ENCODE results near the gene NCKAP5. TPM values are rescaled to one million over a fixed set of nuclear protein-coding genes. Genes with fewer than 3 reads are reported as not detected.

The NCKAP5 gene
- total RNA-seq, 1 donor from 2014 or later: 0.20 TPM

GRCh38 chr2:133012847-133013734, 555.2 kb downstream of the NCKAP5 start:
- Mint-ChIP-seq H3K4me1 (ENCODE audit: low read depth, unreplicated experiment) (no peaks in the 10 kb centered on the region), H3K27me3 (ENCODE audit: unreplicated experiment) (no peaks in the 10 kb centered on the region), H3K9me3 (ENCODE audit: unreplicated experiment) (no peaks in the 10 kb centered on the region), H3K36me3 (ENCODE audit: unreplicated experiment) (no peaks in the 10 kb centered on the region), H3K4me3 (ENCODE audit: unreplicated experiment) (no peak overlapping the region), H3K27ac (ENCODE audit: unreplicated experiment) (no peak overlapping the region)
- no peak for DNase-seq
- no peak for TF ChIP-seq CTCF (IDR thresholded peaks at IDR 0.05; ENCODE audit: partially characterized antibody, unreplicated experiment)

- Mint-ChIP-seq H3K27ac (ENCODE audit: unreplicated experiment) (no peak overlapping the region), H3K4me1 (ENCODE audit: low read depth, unreplicated experiment) (no peaks in the 10 kb centered on the region), H3K36me3 (ENCODE audit: unreplicated experiment) (peaks cover 13% of the 10 kb centered on the region), H3K4me3 (ENCODE audit: unreplicated experiment) (no peak overlapping the region), H3K27me3 (ENCODE audit: unreplicated experiment) (no peaks in the 10 kb centered on the region), H3K9me3 (ENCODE audit: unreplicated experiment) (peaks cover 4% of the 10 kb centered on the region)
- DNase-seq: peak; percentile 17
- TF ChIP-seq CTCF (IDR thresholded peaks at IDR 0.05; ENCODE audit: partially characterized antibody, unreplicated experiment): no peak
These were observed 563.6 kb downstream of the NCKAP5 start for GRCh38 chr2:133004623-133005022.

- H3K27me3 Mint-ChIP-seq (ENCODE audit: unreplicated experiment): no peaks in the 10 kb centered on the region
- peaks cover 3% of the 10 kb centered on the region for H3K4me1 Mint-ChIP-seq (ENCODE audit: low read depth, unreplicated experiment)
- H3K36me3 Mint-ChIP-seq (ENCODE audit: unreplicated experiment): peaks cover 11% of the 10 kb centered on the region
- DNase-seq: no peak
- H3K4me3 Mint-ChIP-seq (ENCODE audit: unreplicated experiment): no peak overlapping the region
- H3K27ac Mint-ChIP-seq (ENCODE audit: unreplicated experiment): no peak overlapping the region
- TF ChIP-seq CTCF (IDR thresholded peaks at IDR 0.05; ENCODE audit: partially characterized antibody, unreplicated experiment): no peak
- H3K9me3 Mint-ChIP-seq (ENCODE audit: unreplicated experiment): peaks cover 4% of the 10 kb centered on the region
These were observed 568.8 kb downstream of the NCKAP5 start for GRCh38 chr2:132999421-132999820.

- Mint-ChIP-seq H3K9me3 (ENCODE audit: unreplicated experiment) (peaks cover 2% of the 10 kb centered on the region), H3K27ac (ENCODE audit: unreplicated experiment) (no peak overlapping the region), H3K27me3 (ENCODE audit: unreplicated experiment) (no peaks in the 10 kb centered on the region), H3K4me1 (ENCODE audit: low read depth, unreplicated experiment) (peaks cover 3% of the 10 kb centered on the region), H3K36me3 (ENCODE audit: unreplicated experiment) (no peaks in the 10 kb centered on the region), H3K4me3 (ENCODE audit: unreplicated experiment) (no peak overlapping the region)
- TF ChIP-seq CTCF (IDR thresholded peaks at IDR 0.05; ENCODE audit: partially characterized antibody, unreplicated experiment): no peak
- no peak for DNase-seq
These were observed 570.0 kb downstream of the NCKAP5 start for GRCh38 chr2:132998221-132998620.

- Mint-ChIP-seq H3K27ac (ENCODE audit: unreplicated experiment) (no peak overlapping the region), H3K27me3 (ENCODE audit: unreplicated experiment) (no peaks in the 10 kb centered on the region), H3K9me3 (ENCODE audit: unreplicated experiment) (no peaks in the 10 kb centered on the region), H3K36me3 (ENCODE audit: unreplicated experiment) (no peaks in the 10 kb centered on the region), H3K4me1 (ENCODE audit: low read depth, unreplicated experiment) (no peaks in the 10 kb centered on the region), H3K4me3 (ENCODE audit: unreplicated experiment) (no peak overlapping the region)
- DNase-seq: no peak
- no peak for TF ChIP-seq CTCF (IDR thresholded peaks at IDR 0.05; ENCODE audit: partially characterized antibody, unreplicated experiment)
These were observed 576.7 kb downstream of the NCKAP5 start for GRCh38 chr2:132991471-132992045.
